Sigmoid colon (tissue), 4 donors: Measurements from ENCODE around the gene SLC9A9.

Experiments
- POLR2AphosphoS5 ChIP-seq, 4 donors: sonication (generic); formaldehyde crosslinking; IDR thresholded peaks; one replicate each; pipeline ENCODE4 v1.6.1; 2017; ENCODE audit warnings: antibody characterized with exemption in 4 of 4
- TF ChIP-seq, protein P1 (sequence below), 4 experiments: fragments of 450-650 bp in 3 of 4; fragments of 200-600 bp in 1 of 4; IDR thresholded peaks; one replicate each; pipeline ENCODE4 v1.5.1; 2016 to 2019; ENCODE audit warnings: antibody characterized with exemption in 4 of 4, mild to moderate bottlenecking in 3 of 4, moderate library complexity in 2 of 4

DNA sequence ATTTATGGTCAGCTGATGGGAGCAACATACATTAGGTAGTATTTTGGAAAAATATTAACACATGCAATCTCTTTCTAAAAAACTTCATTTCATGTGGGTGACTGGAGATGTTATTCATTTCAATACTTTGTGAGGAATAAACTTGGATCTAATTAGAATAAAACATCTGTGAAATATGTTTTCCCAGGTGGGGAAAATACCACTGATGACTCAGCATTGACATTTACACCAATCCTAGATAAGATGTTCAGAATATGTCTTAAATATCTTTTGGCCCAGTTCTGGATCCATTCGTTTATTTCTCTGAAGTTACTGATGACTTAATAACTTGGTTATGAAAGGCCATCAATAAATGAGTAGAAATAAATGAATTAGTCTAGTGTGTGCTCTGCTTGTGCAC lies 481.1 kb downstream of the SLC9A9 start:
- TF ChIP-seq, protein P1, sequence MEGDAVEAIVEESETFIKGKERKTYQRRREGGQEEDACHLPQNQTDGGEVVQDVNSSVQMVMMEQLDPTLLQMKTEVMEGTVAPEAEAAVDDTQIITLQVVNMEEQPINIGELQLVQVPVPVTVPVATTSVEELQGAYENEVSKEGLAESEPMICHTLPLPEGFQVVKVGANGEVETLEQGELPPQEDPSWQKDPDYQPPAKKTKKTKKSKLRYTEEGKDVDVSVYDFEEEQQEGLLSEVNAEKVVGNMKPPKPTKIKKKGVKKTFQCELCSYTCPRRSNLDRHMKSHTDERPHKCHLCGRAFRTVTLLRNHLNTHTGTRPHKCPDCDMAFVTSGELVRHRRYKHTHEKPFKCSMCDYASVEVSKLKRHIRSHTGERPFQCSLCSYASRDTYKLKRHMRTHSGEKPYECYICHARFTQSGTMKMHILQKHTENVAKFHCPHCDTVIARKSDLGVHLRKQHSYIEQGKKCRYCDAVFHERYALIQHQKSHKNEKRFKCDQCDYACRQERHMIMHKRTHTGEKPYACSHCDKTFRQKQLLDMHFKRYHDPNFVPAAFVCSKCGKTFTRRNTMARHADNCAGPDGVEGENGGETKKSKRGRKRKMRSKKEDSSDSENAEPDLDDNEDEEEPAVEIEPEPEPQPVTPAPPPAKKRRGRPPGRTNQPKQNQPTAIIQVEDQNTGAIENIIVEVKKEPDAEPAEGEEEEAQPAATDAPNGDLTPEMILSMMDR (IDR thresholded peaks at IDR 0.05): no peak
- no peak for TF ChIP-seq POLR2AphosphoS5 (IDR thresholded peaks at IDR 0.05)
